OCI-LY3 (cell line): ENCODE results near the gene FGD5.

Experiments
- EZH2phosphoT487 ChIP-seq: fragments of 200-600 bp; shearing (Covaris generic); IDR thresholded peaks from 2 replicates; pipeline ENCODE4 v1.6.1; 2018; ENCODE audit warnings: antibody characterized with exemption, mixed run types, low read depth
- TF ChIP-seq, protein P1 (sequence below): fragments of 200-600, 300-600 bp; sonication (generic); IDR thresholded peaks from 2 replicates; pipeline ENCODE4 v1.5.1; 2014; ENCODE audit warnings: antibody characterized with exemption, low read length, low read depth

DNA sequence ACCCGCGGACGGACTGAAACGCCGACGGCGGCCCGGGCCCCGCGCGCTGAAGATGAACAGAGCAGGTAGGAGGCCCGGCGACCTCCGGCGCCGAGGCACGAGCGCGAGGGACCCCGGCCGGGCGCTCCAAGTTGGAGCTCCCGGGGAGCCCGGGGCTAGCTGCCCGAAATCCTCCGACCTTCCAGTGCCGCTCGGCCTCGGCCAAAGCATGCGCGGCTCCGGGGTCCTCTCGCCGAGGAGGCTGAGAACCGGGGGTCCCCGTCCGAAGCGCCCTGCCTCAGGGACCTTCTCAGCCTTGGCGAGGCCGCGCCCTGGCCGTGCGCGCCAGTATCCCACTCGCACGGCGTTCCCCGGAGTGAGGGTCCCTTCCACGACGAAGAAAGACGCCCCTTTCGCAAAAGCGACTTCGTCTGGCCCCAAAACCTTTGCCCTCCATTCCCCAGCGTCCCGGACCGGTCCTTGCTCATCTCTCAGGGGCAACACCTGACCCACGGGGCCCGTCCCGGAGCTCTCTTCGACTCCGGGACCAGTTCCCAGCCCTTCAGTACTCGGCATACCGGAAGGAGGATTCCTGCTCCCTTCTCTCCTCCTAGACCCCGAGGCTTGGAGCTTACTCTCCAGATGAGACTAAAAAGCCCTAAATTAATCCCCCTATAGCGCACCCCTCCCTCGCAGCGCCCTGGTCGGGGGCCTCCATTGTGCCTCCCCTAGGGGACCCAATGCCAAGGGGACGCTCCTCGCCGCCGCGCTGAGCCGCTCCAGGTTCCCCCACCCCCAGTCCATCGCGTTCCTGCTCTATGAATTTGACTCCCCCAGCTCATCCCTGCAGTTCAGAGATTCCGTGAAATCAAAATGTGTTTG is 7.7 kb upstream of the FGD5 start:
- TF ChIP-seq, protein P1, sequence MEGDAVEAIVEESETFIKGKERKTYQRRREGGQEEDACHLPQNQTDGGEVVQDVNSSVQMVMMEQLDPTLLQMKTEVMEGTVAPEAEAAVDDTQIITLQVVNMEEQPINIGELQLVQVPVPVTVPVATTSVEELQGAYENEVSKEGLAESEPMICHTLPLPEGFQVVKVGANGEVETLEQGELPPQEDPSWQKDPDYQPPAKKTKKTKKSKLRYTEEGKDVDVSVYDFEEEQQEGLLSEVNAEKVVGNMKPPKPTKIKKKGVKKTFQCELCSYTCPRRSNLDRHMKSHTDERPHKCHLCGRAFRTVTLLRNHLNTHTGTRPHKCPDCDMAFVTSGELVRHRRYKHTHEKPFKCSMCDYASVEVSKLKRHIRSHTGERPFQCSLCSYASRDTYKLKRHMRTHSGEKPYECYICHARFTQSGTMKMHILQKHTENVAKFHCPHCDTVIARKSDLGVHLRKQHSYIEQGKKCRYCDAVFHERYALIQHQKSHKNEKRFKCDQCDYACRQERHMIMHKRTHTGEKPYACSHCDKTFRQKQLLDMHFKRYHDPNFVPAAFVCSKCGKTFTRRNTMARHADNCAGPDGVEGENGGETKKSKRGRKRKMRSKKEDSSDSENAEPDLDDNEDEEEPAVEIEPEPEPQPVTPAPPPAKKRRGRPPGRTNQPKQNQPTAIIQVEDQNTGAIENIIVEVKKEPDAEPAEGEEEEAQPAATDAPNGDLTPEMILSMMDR = no peak
- TF ChIP-seq EZH2phosphoT487 = no peak
